CD8-positive, alpha-beta memory T cell (primary cell): ENCODE results near the gene TMEM220. TPM values are rescaled to one million over a fixed set of nuclear protein-coding genes. Genes with fewer than 3 reads are reported as not detected.
A peak's percentile ranks its signal among the peaks of the same experiment; 100 is the strongest.

Experiments used
- CTCF ChIA-PET: fragments of 350-600 bp; sonication (Branson Sonifier 250); formaldehyde crosslinking; loops from one replicate; lab custom pipeline; 2021; ENCODE audit warnings: antibody characterized with exemption; lab: Charles Lee
- POLR2A ChIA-PET: fragments of 350-600 bp; sonication (Branson Sonifier 250); formaldehyde crosslinking; loops from one replicate; lab custom pipeline; 2021; ENCODE audit warnings: antibody characterized with exemption; lab: Charles Lee
- DNase-seq, 5 donors: peaks; one replicate each; pipeline versions ENCODE4 v3.0.0 to v3.0.0-alpha.2; 2020 to 2022; ENCODE audit warnings: mixed read lengths in 1 of 5
- H3K27ac ChIP-seq: one replicate; pipeline ENCODE4 v1.7.0; 2013; ENCODE audit warnings: low read depth, mild to moderate bottlenecking, low read length, moderate library complexity
- H3K27me3 ChIP-seq: 2 replicates; pipeline ENCODE4 v1.7.0; 2013; ENCODE audit warnings: low read length, mild to moderate bottlenecking; ENCODE audit not compliant: insufficient read depth, poor library complexity, severe bottlenecking
- H3K36me3 ChIP-seq: 2 replicates; pipeline ENCODE4 v1.7.0; 2013; ENCODE audit warnings: mild to moderate bottlenecking, low read length, moderate library complexity; ENCODE audit not compliant: insufficient read depth
- H3K4me1 ChIP-seq: 2 replicates; pipeline ENCODE4 v1.7.0; 2013; ENCODE audit warnings: mild to moderate bottlenecking, low read length, moderate library complexity; ENCODE audit not compliant: insufficient read depth
- H3K4me3 ChIP-seq: 2 replicates; pipeline ENCODE4 v1.7.0; 2013; ENCODE audit warnings: mild to moderate bottlenecking, low read length
- H3K9me3 ChIP-seq: 2 replicates; pipeline ENCODE4 v1.7.0; 2013; ENCODE audit warnings: mild to moderate bottlenecking, low read length
- H3K27ac Mint-ChIP-seq, 8 donors: one replicate each; pipeline ENCODE4 v1.8.0; 2020 to 2021; ENCODE audit warnings: mixed read lengths in 8 of 8, mild to moderate bottlenecking in 6 of 8, inconsistent platforms in 3 of 8, moderate library complexity in 3 of 8
- H3K27me3 Mint-ChIP-seq, 2 donors: one replicate each; pipeline ENCODE4 v1.8.0; 2020 to 2021; ENCODE audit warnings: mixed read lengths in 2 of 2, mild to moderate bottlenecking in 1 of 2, moderate library complexity in 1 of 2
- H3K36me3 Mint-ChIP-seq, 3 donors: one replicate each; pipeline ENCODE4 v1.8.0; 2020 to 2021; ENCODE audit warnings: mixed read lengths in 3 of 3, inconsistent platforms in 1 of 3, mild to moderate bottlenecking in 1 of 3
- H3K4me1 Mint-ChIP-seq, 3 donors: one replicate each; pipeline ENCODE4 v1.8.0; 2020 to 2021; ENCODE audit warnings: mixed read lengths in 3 of 3, inconsistent platforms in 1 of 3, mild to moderate bottlenecking in 1 of 3
- H3K4me3 Mint-ChIP-seq, 7 donors: one replicate each; pipeline ENCODE4 v1.8.0; 2020 to 2021; ENCODE audit warnings: mixed read lengths in 7 of 7, mild to moderate bottlenecking in 6 of 7, moderate library complexity in 4 of 7, inconsistent platforms in 2 of 7
- H3K9me3 Mint-ChIP-seq, 5 donors: one replicate each; pipeline ENCODE4 v1.8.0; 2020 to 2022; ENCODE audit warnings: mixed read lengths in 5 of 5, mild to moderate bottlenecking in 3 of 5, moderate library complexity in 2 of 5, inconsistent platforms in 1 of 5
- polyA plus RNA-seq: library from polyadenylated mRNA; unstranded; fragments of 300-500 nt; fragmentation: Illumina TruSeq; gene quantifications from one replicate; pipeline ENCODE4 v1.2.3, GENCODE V29; 2021
- total RNA-seq, 2 experiments: library from RNA; stranded (reverse); gene quantifications; one replicate each; pipeline ENCODE4 v1.2.3, GENCODE V29; 2021

TMEM220 gene
- total and polyA plus RNA-seq, 3 experiments from 2014 or later: 0.55 to 1.4 (median 1.1) TPM

GRCh38 chr17:10758062-10758461 is 28.2 kb upstream of the TMEM220 start:
- POLR2A ChIA-PET: no interaction called here
- H3K9me3 Mint-ChIP-seq: no peaks in the 10 kb centered on the region
- peaks cover 0 to 4% of the 10 kb centered on the region in 2 donors for H3K27me3 Mint-ChIP-seq
- no peaks in the 10 kb centered on the region for H3K4me1 ChIP-seq
- no peak overlapping the region for H3K27ac ChIP-seq
- H3K4me3 ChIP-seq: no peak overlapping the region
- CTCF ChIA-PET: interaction anchor here (1.5 kb wide), 1 partner anchor 87 kb away, joined by 6 read pairs; no protein-coding TSS in a partner anchor
- H3K36me3 Mint-ChIP-seq: no peaks in the 10 kb centered on the region
- no peaks in the 10 kb centered on the region for H3K4me1 Mint-ChIP-seq
- H3K27ac Mint-ChIP-seq: peak overlapping the region in 1 of 8 donors; percentile 12
- H3K9me3 ChIP-seq: no peaks in the 10 kb centered on the region
- no peaks in the 10 kb centered on the region for H3K36me3 ChIP-seq
- no peak for DNase-seq
- no peaks in the 10 kb centered on the region for H3K27me3 ChIP-seq
- no peak overlapping the region for H3K4me3 Mint-ChIP-seq

GRCh38 chr17:10757647-10758046 is 27.8 kb upstream of the TMEM220 start:
- no peak for DNase-seq
- ChIA-PET POLR2A (no interaction called here), CTCF (interaction anchor here (1.5 kb wide), 1 partner anchor 87 kb away, joined by 6 read pairs; no protein-coding TSS in a partner anchor)
- Mint-ChIP-seq H3K27me3 (peaks cover 0 to 4% of the 10 kb centered on the region in 2 donors), H3K27ac (no peak overlapping the region), H3K9me3 (no peaks in the 10 kb centered on the region), H3K4me1 (no peaks in the 10 kb centered on the region), H3K36me3 (no peaks in the 10 kb centered on the region), H3K4me3 (no peak overlapping the region)
- Histone ChIP-seq H3K9me3 (no peaks in the 10 kb centered on the region), H3K27me3 (no peaks in the 10 kb centered on the region), H3K36me3 (no peaks in the 10 kb centered on the region), H3K4me1 (no peaks in the 10 kb centered on the region), H3K4me3 (no peak overlapping the region), H3K27ac (no peak overlapping the region)

GRCh38 chr17:10757067-10757466 is 27.2 kb upstream of the TMEM220 start:
- no peak for DNase-seq
- no peaks in the 10 kb centered on the region for H3K27me3 ChIP-seq
- H3K4me3 ChIP-seq: no peak overlapping the region
- Mint-ChIP-seq H3K36me3 (no peaks in the 10 kb centered on the region), H3K4me1 (no peaks in the 10 kb centered on the region), H3K27ac (peak overlapping the region in 1 of 8 donors; percentile 32), H3K9me3 (no peaks in the 10 kb centered on the region), H3K27me3 (peaks cover 0 to 4% of the 10 kb centered on the region in 2 donors), H3K4me3 (no peak overlapping the region)
- H3K9me3 ChIP-seq: no peaks in the 10 kb centered on the region
- H3K27ac ChIP-seq: no peak overlapping the region
- no peaks in the 10 kb centered on the region for H3K36me3 ChIP-seq
- CTCF ChIA-PET: interaction anchor here (1.5 kb wide), 1 partner anchor 88 kb away, joined by 6 read pairs; no protein-coding TSS in a partner anchor
- no peaks in the 10 kb centered on the region for H3K4me1 ChIP-seq
- POLR2A ChIA-PET: no interaction called here

GRCh38 chr17:10756619-10757018 is 26.8 kb upstream of the TMEM220 start:
- no peaks in the 10 kb centered on the region for H3K9me3 Mint-ChIP-seq
- H3K4me3 Mint-ChIP-seq: no peak overlapping the region
- H3K27ac ChIP-seq: no peak overlapping the region
- no peaks in the 10 kb centered on the region for H3K4me1 Mint-ChIP-seq
- H3K27me3 Mint-ChIP-seq: peaks cover 0 to under 1% of the 10 kb centered on the region in 2 donors
- no peaks in the 10 kb centered on the region for H3K27me3 ChIP-seq
- ChIA-PET CTCF (no interaction called here), POLR2A (no interaction called here)
- H3K36me3 Mint-ChIP-seq: no peaks in the 10 kb centered on the region
- no peaks in the 10 kb centered on the region for H3K9me3 ChIP-seq
- DNase-seq: no peak
- H3K36me3 ChIP-seq: no peaks in the 10 kb centered on the region
- H3K27ac Mint-ChIP-seq: peak overlapping the region in 1 of 8 donors; percentile 32
- H3K4me3 ChIP-seq: no peak overlapping the region
- H3K4me1 ChIP-seq: no peaks in the 10 kb centered on the region

- Mint-ChIP-seq H3K9me3 (no peaks in the 10 kb centered on the region), H3K36me3 (no peaks in the 10 kb centered on the region), H3K4me3 (no peak overlapping the region), H3K27ac (no peak overlapping the region), H3K27me3 (no peaks in the 10 kb centered on the region), H3K4me1 (no peaks in the 10 kb centered on the region)
- Histone ChIP-seq H3K4me1 (no peaks in the 10 kb centered on the region), H3K4me3 (no peak overlapping the region), H3K27me3 (no peaks in the 10 kb centered on the region), H3K9me3 (no peaks in the 10 kb centered on the region), H3K27ac (no peak overlapping the region), H3K36me3 (no peaks in the 10 kb centered on the region)
- DNase-seq: no peak
- ChIA-PET POLR2A (no interaction called here), CTCF (no interaction called here)
Measured at GRCh38 chr17:10756185-10756584, 26.4 kb upstream of the TMEM220 start.

GRCh38 chr17:10755592-10756127 is 25.8 kb upstream of the TMEM220 start:
- Histone ChIP-seq H3K36me3 (no peaks in the 10 kb centered on the region), H3K4me1 (no peaks in the 10 kb centered on the region), H3K27ac (no peak overlapping the region), H3K9me3 (no peaks in the 10 kb centered on the region), H3K4me3 (no peak overlapping the region), H3K27me3 (no peaks in the 10 kb centered on the region)
- no peak for DNase-seq
- ChIA-PET POLR2A (no interaction called here), CTCF (interaction anchor here (1.3 kb wide), 1 partner anchor 110 kb away, joined by 4 read pairs; no protein-coding TSS in a partner anchor)
- H3K4me3 Mint-ChIP-seq: no peak overlapping the region
- H3K9me3 Mint-ChIP-seq: no peaks in the 10 kb centered on the region
- H3K27ac Mint-ChIP-seq: no peak overlapping the region
- H3K36me3 Mint-ChIP-seq: no peaks in the 10 kb centered on the region
- H3K27me3 Mint-ChIP-seq: peaks cover 0 to under 1% of the 10 kb centered on the region in 2 donors
- no peaks in the 10 kb centered on the region for H3K4me1 Mint-ChIP-seq

- H3K9me3 Mint-ChIP-seq: no peaks in the 10 kb centered on the region
- no peaks in the 10 kb centered on the region for H3K36me3 Mint-ChIP-seq
- Histone ChIP-seq H3K4me1 (no peaks in the 10 kb centered on the region), H3K9me3 (no peaks in the 10 kb centered on the region), H3K27me3 (no peaks in the 10 kb centered on the region), H3K4me3 (no peak overlapping the region), H3K27ac (no peak overlapping the region), H3K36me3 (no peaks in the 10 kb centered on the region)
- DNase-seq: no peak
- peak overlapping the region in 1 of 8 donors; percentile 72 for H3K27ac Mint-ChIP-seq
- no peak overlapping the region for H3K4me3 Mint-ChIP-seq
- ChIA-PET POLR2A (no interaction called here), CTCF (interaction anchor here (0.8 to 1.7 kb wide), 3 partner anchors 15 to 110 kb away, joined by 3 to 4 read pairs (median 3); no protein-coding TSS in a partner anchor)
- peaks cover 0 to 3% of the 10 kb centered on the region in 2 donors for H3K27me3 Mint-ChIP-seq
- H3K4me1 Mint-ChIP-seq: no peaks in the 10 kb centered on the region
Measured at GRCh38 chr17:10754861-10755591, 25.2 kb upstream of the TMEM220 start.

GRCh38 chr17:10754109-10754508 is 24.3 kb upstream of the TMEM220 start:
- H3K36me3 Mint-ChIP-seq: no peaks in the 10 kb centered on the region
- no peaks in the 10 kb centered on the region for H3K36me3 ChIP-seq
- no peaks in the 10 kb centered on the region for H3K9me3 Mint-ChIP-seq
- no peaks in the 10 kb centered on the region for H3K9me3 ChIP-seq
- no peak overlapping the region for H3K4me3 ChIP-seq
- H3K27me3 Mint-ChIP-seq: peaks cover 3 to 7% of the 10 kb centered on the region in 2 donors
- DNase-seq: no peak
- peak overlapping the region in 1 of 8 donors; percentile 23 for H3K27ac Mint-ChIP-seq
- H3K27me3 ChIP-seq: no peaks in the 10 kb centered on the region
- ChIA-PET POLR2A (no interaction called here), CTCF (interaction anchor here (0.8 to 1.7 kb wide), 3 partner anchors 14 to 109 kb away, joined by 3 to 4 read pairs (median 3); no protein-coding TSS in a partner anchor)
- H3K27ac ChIP-seq: no peak overlapping the region
- H3K4me1 ChIP-seq: no peaks in the 10 kb centered on the region
- H3K4me3 Mint-ChIP-seq: no peak overlapping the region
- H3K4me1 Mint-ChIP-seq: no peaks in the 10 kb centered on the region
